ENCODE data around the gene HS3ST4. TPM values are rescaled to one million over a fixed set of nuclear protein-coding genes. Genes with fewer than 3 reads are reported as not detected.

HS3ST4 gene
- total RNA-seq, 1 donor from 2014 or later: not detected

Small RNAs within 50 kb of the gene (microRNA-seq; reads per million reads assigned to microRNA genes)
- not detected for gene MIR548W

All from Right ventricle myocardium inferior (tissue), 1 donor.